Measurements from ENCODE around the gene ZNF74. TPM values are rescaled to one million over a fixed set of nuclear protein-coding genes. Genes with fewer than 3 reads are reported as not detected.

Gene ZNF74
- total RNA-seq, 1 donor from 2014 or later: 15.2 TPM

DNA sequence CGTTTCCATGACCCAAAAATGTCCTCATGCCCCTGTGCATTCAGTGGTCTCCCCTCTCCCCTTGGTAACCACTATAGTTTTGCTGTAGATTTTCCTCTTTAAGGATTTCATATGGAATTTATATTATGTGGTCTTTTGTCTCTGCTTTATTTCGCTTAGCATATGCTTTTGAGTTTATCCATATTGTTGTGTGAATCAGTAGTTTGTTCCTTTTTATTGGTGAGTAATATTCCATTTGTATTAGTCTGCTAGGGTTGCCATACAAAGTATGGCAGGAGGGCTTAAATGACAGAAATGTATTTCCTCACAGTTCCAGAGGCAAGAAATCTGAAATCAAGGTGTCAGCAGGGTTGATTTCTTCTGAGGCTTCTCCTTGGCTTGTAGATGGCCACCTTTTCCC, 3.5 kb downstream of the ZNF74 start:
- intact Hi-C loops (cut with micrococcal nuclease): no loop called here
- Mint-ChIP-seq H3K4me1 (ENCODE audit: low read depth) (peaks cover 22% of the 10 kb centered on the region), H3K27ac (no peak overlapping the region), H3K9me3 (no peaks in the 10 kb centered on the region), H3K36me3 (ENCODE audit: low read depth) (no peaks in the 10 kb centered on the region), H3K27me3 (ENCODE audit: insufficient read depth) (no peaks in the 10 kb centered on the region), H3K4me3 (no peak overlapping the region)
- no peak for DNase-seq (ENCODE audit: low spot score)

DNA sequence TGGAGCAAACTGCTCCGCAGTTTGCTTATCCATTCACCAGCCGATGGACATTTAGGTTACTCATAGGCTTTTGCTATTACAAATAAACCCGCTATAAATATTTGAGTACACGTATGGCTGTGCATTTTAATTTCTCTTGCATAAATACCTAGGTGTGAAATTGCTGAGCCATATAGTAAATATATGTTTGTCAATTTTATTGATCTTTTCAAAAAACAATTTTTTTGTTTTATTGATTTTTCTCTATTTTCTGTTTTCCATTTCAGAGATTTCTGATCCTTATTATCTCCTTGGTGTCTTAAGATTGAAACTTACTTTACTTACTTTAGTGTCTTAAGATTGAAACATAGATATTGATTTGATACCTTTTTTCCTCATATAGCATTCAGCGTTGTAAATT, 4.5 kb downstream of the ZNF74 start:
- Mint-ChIP-seq H3K27me3 (ENCODE audit: insufficient read depth) (no peaks in the 10 kb centered on the region), H3K4me1 (ENCODE audit: low read depth) (peaks cover 28% of the 10 kb centered on the region), H3K36me3 (ENCODE audit: low read depth) (peaks cover 3% of the 10 kb centered on the region), H3K4me3 (no peak overlapping the region), H3K9me3 (no peaks in the 10 kb centered on the region), H3K27ac (no peak overlapping the region)
- intact Hi-C loops (cut with micrococcal nuclease): no loop called here
- DNase-seq (ENCODE audit: low spot score): no peak

DNA sequence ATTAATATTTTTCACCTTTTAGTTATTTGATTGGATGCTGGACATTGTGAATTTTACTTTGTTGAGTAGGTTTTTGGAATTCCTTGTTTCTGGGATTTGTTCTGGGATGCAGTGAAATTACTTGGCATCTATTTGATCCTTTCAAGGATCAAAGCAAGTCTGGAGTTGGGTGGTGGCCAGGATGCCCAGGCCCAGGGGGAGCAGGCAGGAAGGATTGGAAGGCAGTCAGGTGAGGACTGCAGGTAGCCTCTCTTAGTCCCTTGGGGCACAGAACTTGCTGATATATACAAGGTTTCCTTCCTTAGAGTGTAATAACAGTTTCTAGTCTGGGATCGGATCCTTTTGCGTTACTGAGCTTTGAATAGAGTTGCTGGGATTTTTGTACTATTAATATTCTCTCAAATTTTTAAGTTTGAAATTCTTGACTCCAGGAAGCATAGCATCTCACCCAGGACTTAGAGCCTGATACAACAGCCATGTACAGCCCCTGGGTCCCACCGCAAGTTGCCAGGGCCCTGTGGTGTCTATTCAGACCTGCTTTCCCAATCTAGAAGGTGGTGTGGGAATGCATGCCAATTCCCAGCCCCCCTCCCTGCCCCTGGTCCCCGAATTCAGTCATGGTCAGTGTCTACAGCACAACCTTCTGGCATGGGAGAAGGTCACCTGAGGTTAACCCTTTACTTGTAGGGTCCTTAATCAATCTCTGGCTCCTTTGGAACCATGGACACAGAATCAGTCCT, 6.1 kb downstream of the ZNF74 start:
- Mint-ChIP-seq H3K9me3 (no peaks in the 10 kb centered on the region), H3K4me1 (ENCODE audit: low read depth) (peaks cover 25% of the 10 kb centered on the region), H3K27me3 (ENCODE audit: insufficient read depth) (no peaks in the 10 kb centered on the region), H3K27ac (no peak overlapping the region), H3K4me3 (no peak overlapping the region), H3K36me3 (ENCODE audit: low read depth) (peaks cover 3% of the 10 kb centered on the region)
- intact Hi-C loops (cut with micrococcal nuclease): no loop called here
- no peak for DNase-seq (ENCODE audit: low spot score)

DNA sequence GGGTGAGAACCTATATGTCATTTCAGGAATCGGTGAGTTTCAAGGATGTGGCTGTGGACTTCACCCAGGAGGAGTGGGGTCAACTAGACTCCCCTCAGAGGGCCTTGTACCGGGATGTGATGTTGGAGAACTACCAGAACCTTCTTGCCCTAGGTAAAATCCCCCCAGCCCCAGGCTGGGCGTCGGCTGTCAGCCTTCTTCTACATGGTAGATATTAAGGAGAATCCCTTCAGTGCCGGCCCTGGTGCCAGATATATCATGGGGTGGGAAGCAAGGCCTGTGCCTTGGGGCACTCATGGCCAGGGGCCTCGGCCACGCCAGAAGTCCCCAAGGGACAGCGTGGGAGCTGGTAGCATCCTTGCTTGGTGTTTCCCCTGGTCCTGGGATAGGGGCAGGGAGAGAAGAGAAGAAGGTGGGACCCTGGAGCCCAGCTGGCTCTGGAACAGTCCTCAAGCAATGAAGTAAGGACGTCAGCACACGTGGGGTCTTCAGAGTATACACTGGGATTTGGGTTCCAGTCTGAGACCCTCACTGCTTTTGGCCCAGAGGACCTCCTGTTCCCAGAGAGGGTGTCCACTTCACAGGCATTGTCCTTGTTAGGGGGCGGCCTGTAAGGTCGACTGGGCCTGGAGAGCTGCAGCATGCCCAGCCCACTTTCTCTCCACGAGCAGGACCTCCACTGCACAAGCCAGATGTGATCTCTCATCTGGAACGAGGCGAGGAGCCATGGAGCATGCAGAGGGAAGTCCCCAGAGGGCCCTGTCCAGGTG, 6.8 kb downstream of the ZNF74 start:
- peaks cover 3% of the 10 kb centered on the region for H3K36me3 Mint-ChIP-seq (ENCODE audit: low read depth)
- no peak for DNase-seq (ENCODE audit: low spot score)
- intact Hi-C loops (cut with micrococcal nuclease): no loop called here
- H3K9me3 Mint-ChIP-seq: no peaks in the 10 kb centered on the region
- H3K27me3 Mint-ChIP-seq (ENCODE audit: insufficient read depth): no peaks in the 10 kb centered on the region
- no peak overlapping the region for H3K4me3 Mint-ChIP-seq
- no peak overlapping the region for H3K27ac Mint-ChIP-seq
- peaks cover 18% of the 10 kb centered on the region for H3K4me1 Mint-ChIP-seq (ENCODE audit: low read depth)

DNA sequence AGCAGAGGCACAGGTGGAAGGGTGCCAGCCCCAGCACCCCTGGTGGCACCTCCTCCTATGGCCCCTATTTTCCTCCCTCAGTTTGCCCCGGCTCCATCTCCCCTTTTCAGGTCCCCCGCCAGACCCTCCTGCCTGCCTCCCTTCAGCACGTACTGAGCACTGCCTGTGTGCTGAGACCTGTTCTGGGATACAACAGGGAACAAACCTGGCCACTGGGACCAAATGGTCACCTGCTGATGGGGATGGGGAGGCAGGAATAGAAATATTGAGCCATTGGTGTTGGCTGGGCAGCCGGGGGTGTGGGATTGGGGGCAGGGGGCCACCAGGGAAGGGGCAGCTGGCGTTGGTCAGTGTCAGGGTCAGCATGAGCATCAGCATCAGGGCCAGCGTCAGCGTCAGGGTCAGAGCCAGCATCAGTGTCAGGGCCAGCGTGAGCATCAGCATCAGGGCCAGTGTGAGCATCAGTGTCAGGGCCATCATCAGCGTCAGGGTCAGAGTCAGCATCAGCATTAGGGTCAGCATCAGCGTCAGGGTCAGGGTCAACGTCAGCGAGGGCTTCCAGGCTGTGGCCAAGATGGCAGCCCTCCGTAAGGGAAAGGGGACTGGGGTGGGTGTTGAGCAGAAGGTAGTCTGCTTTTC, 7.5 kb downstream of the ZNF74 start:
- H3K36me3 Mint-ChIP-seq (ENCODE audit: low read depth): peaks cover 3% of the 10 kb centered on the region
- no peaks in the 10 kb centered on the region for H3K27me3 Mint-ChIP-seq (ENCODE audit: insufficient read depth)
- H3K4me1 Mint-ChIP-seq (ENCODE audit: low read depth): peaks cover 16% of the 10 kb centered on the region
- intact Hi-C loops (cut with micrococcal nuclease): no loop called here
- no peak overlapping the region for H3K27ac Mint-ChIP-seq
- no peak for DNase-seq (ENCODE audit: low spot score)
- H3K4me3 Mint-ChIP-seq: no peak overlapping the region
- H3K9me3 Mint-ChIP-seq: no peaks in the 10 kb centered on the region

DNA sequence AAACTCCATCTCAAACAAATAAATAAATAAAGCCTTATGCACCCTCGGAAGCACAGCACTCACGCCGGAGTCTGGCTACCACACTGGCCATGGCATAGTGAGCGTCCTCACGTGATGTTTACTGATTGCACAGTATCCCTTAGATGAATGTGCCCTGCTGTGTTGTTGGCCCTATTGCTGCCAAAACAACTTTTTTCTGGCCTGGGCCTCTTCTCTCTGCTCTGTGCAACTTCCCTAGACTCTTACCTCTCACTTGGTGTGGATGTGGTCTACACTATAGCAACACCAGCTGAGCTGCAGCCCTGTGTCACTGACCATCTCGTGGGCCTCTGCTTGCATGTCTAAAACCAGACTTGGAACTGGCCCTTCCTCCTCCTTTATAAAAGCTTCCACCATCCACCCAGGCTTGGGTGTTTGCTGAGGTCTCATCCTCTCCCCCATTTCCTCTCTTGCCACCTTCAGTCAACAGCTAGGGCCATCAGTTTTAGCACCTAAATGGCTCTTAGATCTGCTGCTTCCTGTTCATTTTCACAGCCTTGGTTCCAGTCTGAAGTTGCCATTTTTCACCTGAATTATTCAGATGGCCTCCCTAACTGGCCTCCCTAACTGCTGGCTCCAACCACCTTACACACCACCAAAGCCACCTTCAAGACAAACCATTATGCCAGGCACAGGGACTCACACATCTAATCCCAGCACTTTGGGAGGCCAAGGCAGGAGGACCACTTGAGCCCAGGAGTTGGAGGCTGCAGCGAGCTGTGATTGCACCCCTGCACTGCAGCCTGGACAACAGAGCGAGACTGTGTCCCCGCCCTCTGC, 9.2 kb downstream of the ZNF74 start:
- H3K4me3 Mint-ChIP-seq: no peak overlapping the region
- no peaks in the 10 kb centered on the region for H3K27me3 Mint-ChIP-seq (ENCODE audit: insufficient read depth)
- H3K36me3 Mint-ChIP-seq (ENCODE audit: low read depth): peaks cover 8% of the 10 kb centered on the region

DNA sequence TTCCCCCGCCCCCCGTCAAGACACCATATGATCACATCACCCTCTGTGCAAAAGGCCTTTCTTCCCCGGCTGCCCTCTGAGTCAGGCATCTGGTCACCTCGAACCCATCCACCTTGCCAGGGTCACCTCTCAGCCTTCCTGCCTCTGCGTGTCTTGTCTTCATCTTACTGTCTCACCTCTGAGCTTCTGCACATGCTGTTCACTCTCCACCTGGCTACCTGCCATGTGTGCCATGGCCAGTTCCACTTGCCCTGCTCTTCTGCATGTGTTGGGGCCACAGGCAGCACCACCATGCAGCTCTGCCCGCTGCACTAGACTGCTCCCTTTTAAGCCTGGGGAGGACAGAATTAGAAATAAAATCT, 9.8 kb downstream of the ZNF74 start:
- no peak overlapping the region for H3K4me3 Mint-ChIP-seq
- H3K9me3 Mint-ChIP-seq: no peaks in the 10 kb centered on the region
- H3K36me3 Mint-ChIP-seq (ENCODE audit: low read depth): peaks cover 8% of the 10 kb centered on the region
- intact Hi-C loops (cut with micrococcal nuclease): no loop called here
- DNase-seq (ENCODE audit: low spot score): no peak
- H3K27ac Mint-ChIP-seq: peak overlapping the region; percentile 69
- no peaks in the 10 kb centered on the region for H3K27me3 Mint-ChIP-seq (ENCODE audit: insufficient read depth)
- peaks cover 12% of the 10 kb centered on the region for H3K4me1 Mint-ChIP-seq (ENCODE audit: low read depth)

More for the DNA sequence above, 9.2 kb downstream of the ZNF74 start:
- intact Hi-C loops (cut with micrococcal nuclease): no loop called here
- Mint-ChIP-seq H3K9me3 (no peaks in the 10 kb centered on the region), H3K27ac (no peak overlapping the region), H3K4me1 (ENCODE audit: low read depth) (peaks cover 12% of the 10 kb centered on the region)
- DNase-seq (ENCODE audit: low spot score): no peak

DNA sequence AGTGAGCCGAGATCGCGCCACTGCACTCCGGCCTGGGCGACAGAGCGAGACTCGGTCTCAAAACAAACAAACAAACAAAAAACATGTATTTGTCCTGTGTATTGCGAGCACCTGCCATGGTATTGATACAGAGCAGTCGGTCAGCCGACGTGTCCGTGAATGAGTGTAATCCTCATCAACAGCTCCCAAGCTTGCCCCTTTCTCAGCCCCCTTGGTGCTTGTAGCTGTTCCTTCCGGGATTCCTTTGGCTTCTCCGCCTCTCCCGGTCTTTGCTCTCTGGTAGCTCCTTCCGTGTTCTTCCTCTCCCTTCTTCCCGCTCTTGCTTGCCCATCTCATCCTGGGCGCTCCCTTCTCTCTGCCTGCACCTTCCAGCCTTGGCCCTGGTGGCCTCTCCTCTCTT, 10.9 kb downstream of the ZNF74 start:
- Mint-ChIP-seq H3K4me3 (no peak overlapping the region), H3K9me3 (no peaks in the 10 kb centered on the region), H3K27ac (no peak overlapping the region), H3K4me1 (ENCODE audit: low read depth) (peaks cover 12% of the 10 kb centered on the region), H3K36me3 (ENCODE audit: low read depth) (peaks cover 8% of the 10 kb centered on the region), H3K27me3 (ENCODE audit: insufficient read depth) (no peaks in the 10 kb centered on the region)
- intact Hi-C loops (cut with micrococcal nuclease): no loop called here
- no peak for DNase-seq (ENCODE audit: low spot score)

DNA sequence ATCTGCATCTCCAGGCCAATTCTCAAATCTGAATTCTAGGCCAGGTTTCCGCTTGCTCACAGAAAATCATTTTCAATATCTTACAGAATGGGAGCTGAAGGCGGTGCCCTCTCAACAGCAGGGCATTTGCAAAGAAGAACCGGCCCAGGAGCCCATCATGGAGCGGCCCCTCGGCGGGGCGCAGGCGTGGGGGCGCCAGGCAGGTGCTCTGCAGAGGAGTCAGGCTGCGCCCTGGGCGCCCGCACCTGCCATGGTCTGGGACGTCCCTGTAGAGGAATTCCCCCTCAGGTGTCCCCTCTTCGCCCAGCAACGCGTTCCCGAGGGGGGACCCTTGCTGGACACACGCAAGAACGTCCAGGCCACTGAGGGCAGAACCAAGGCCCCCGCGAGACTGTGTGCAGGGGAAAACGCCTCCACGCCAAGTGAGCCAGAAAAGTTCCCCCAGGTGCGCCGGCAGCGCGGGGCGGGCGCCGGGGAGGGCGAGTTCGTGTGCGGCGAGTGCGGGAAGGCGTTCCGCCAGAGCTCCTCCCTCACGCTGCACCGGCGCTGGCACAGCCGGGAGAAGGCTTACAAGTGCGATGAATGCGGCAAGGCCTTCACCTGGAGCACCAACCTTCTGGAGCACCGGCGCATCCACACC, 11.5 kb downstream of the ZNF74 start:
- no peak for DNase-seq (ENCODE audit: low spot score)
- peaks cover 12% of the 10 kb centered on the region for H3K4me1 Mint-ChIP-seq (ENCODE audit: low read depth)
- H3K4me3 Mint-ChIP-seq: no peak overlapping the region
- H3K9me3 Mint-ChIP-seq: no peaks in the 10 kb centered on the region
- no peak overlapping the region for H3K27ac Mint-ChIP-seq
- H3K27me3 Mint-ChIP-seq (ENCODE audit: insufficient read depth): no peaks in the 10 kb centered on the region
- intact Hi-C loops (cut with micrococcal nuclease): no loop called here
- H3K36me3 Mint-ChIP-seq (ENCODE audit: low read depth): peaks cover 8% of the 10 kb centered on the region

DNA sequence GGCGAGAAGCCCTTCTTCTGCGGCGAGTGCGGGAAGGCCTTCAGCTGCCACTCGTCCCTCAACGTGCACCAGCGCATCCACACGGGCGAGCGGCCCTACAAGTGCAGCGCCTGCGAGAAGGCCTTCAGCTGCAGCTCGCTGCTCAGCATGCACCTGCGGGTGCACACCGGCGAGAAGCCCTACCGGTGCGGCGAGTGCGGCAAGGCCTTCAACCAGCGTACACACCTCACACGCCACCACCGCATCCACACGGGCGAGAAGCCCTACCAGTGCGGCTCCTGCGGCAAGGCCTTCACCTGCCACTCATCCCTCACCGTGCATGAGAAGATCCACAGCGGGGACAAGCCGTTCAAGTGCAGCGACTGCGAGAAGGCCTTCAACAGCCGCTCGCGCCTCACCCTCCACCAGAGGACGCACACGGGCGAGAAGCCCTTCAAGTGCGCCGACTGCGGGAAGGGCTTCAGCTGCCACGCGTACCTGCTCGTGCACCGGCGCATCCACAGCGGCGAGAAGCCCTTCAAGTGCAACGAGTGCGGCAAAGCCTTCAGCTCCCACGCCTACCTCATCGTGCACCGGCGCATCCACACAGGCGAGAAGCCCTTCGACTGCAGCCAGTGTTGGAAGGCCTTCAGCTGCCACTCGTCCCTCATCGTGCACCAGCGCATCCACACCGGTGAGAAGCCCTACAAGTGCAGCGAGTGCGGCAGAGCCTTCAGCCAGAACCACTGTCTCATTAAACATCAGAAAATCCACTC, 12.2 kb downstream of the ZNF74 start:
- Mint-ChIP-seq H3K27me3 (ENCODE audit: insufficient read depth) (no peaks in the 10 kb centered on the region), H3K4me1 (ENCODE audit: low read depth) (peaks cover 12% of the 10 kb centered on the region), H3K4me3 (no peak overlapping the region), H3K9me3 (no peaks in the 10 kb centered on the region), H3K36me3 (ENCODE audit: low read depth) (peaks cover 8% of the 10 kb centered on the region), H3K27ac (no peak overlapping the region)
- intact Hi-C loops (cut with micrococcal nuclease): no loop called here
- DNase-seq (ENCODE audit: low spot score): no peak

DNA sequence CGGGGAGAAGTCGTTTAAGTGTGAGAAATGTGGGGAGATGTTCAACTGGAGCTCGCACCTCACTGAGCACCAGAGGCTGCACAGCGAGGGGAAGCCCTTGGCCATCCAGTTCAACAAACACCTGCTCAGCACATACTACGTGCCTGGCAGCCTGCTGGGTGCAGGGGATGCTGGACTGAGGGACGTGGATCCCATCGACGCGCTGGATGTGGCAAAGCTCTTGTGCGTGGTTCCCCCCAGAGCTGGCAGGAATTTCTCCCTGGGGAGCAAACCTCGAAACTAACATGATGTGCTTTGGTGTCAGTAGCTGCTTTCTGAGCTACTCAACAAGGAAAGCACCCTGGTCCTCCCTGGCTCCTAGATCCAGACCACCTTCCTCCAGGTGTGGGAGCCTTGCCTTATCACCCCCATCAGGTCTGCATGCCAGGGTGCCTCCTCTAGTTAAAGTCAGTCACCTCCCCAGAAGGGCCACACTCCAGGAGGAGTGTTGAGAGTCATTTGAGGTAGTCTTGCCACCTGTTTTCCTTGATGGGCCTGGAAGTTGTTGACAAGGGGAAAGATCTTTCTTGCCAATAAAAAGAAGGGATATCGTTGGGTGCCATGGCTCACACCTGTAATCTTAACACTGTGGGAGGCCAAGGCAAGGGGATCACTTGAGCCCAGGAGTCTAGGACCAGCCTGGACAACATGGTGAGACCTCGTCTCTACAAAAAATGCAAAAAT, 12.9 kb downstream of the ZNF74 start:
- intact Hi-C loops (cut with micrococcal nuclease): no loop called here
- H3K27ac Mint-ChIP-seq: no peak overlapping the region
- no peak for DNase-seq (ENCODE audit: low spot score)
- H3K4me1 Mint-ChIP-seq (ENCODE audit: low read depth): peaks cover 12% of the 10 kb centered on the region
- no peaks in the 10 kb centered on the region for H3K27me3 Mint-ChIP-seq (ENCODE audit: insufficient read depth)
- no peaks in the 10 kb centered on the region for H3K9me3 Mint-ChIP-seq
- peaks cover 8% of the 10 kb centered on the region for H3K36me3 Mint-ChIP-seq (ENCODE audit: low read depth)
- H3K4me3 Mint-ChIP-seq: no peak overlapping the region
